ENCODE measurements around the gene ALG12. TPM values are rescaled to one million over a fixed set of nuclear protein-coding genes. Genes with fewer than 3 reads are reported as not detected.

ALG12 gene
- total RNA-seq, 1 donor from 2014 or later, result 20.6 TPM

DNA sequence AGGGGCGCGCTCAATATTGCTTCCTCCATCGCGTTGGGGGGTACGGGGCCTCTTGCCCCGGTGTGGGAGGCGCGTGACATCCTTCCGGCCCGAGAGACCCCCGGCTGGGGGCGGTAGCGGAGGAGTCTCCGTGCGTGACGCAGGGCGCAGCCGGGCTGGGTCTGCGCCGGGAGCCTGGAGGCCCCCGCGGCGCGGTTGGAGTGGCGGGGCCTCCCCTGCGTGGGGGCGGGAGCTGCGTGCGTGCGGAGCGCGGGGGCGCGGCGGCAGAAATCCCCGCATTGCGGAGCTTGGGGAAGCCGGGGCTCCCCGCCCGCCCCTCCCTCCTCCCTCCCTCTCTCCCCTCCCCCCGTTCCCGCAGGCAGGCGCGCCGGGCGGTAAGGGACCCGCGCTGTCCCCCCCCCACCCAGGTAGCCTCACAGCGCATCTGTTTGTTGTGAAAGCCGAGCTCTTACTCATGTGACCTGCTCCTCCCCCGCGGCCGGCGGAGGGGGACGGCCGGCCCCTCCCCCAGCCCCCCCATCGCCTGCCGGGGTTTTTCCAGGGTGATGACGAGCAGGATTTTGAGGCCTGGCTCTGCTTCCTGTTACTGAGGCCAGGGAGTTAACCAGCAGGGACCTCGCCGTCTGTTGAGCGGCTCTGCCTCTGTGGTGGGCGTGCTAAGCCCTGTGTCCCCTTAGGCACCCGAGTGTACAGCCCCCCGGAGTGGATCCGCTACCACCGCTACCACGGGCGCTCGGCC lies 43.9 kb upstream of the ALG12 start:
- no peaks in the 10 kb centered on the region for H3K27me3 Mint-ChIP-seq (ENCODE audit: low read depth)
- no peak for TF ChIP-seq CTCF (IDR thresholded peaks at IDR 0.05)
- H3K27ac Mint-ChIP-seq (ENCODE audit: unreplicated experiment), result peak overlapping the region; percentile 86
- peak overlapping the region; percentile 84 for H3K4me3 Mint-ChIP-seq (ENCODE audit: unreplicated experiment)
- H3K4me1 Mint-ChIP-seq (ENCODE audit: low read depth), result peaks cover 8% of the 10 kb centered on the region
- peak; percentile 68 for DNase-seq (ENCODE audit: low spot score)
- H3K36me3 Mint-ChIP-seq (ENCODE audit: low read depth), result peaks cover 1% of the 10 kb centered on the region
- H3K9me3 Mint-ChIP-seq (ENCODE audit: low read depth), result no peaks in the 10 kb centered on the region

DNA sequence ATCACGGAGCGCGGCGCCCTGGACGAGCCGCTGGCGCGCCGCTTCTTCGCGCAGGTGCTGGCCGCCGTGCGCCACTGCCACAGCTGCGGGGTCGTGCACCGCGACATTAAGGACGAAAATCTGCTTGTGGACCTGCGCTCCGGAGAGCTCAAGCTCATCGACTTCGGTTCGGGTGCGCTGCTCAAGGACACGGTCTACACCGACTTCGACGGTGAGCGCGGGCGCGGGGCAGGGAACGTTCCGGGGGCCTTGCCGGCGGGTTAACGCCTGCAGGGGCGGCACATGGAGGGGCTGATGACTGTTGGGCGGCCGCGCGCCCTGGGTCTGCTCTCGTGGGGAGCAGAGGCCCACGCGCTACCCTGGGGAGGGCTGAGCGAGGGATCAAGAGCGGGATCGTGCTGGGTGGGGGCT lies 43.4 kb upstream of the ALG12 start:
- Mint-ChIP-seq H3K4me1 (ENCODE audit: low read depth) (peaks cover 7% of the 10 kb centered on the region), H3K36me3 (ENCODE audit: low read depth) (peaks cover 1% of the 10 kb centered on the region), H3K27me3 (ENCODE audit: low read depth) (no peaks in the 10 kb centered on the region), H3K27ac (ENCODE audit: unreplicated experiment) (peak overlapping the region; percentile 86), H3K9me3 (ENCODE audit: low read depth) (no peaks in the 10 kb centered on the region), H3K4me3 (ENCODE audit: unreplicated experiment) (peak overlapping the region; percentile 84)
- peak; percentile 14 for TF ChIP-seq CTCF (IDR thresholded peaks at IDR 0.05)
- DNase-seq (ENCODE audit: low spot score), result peak; percentile 87

DNA sequence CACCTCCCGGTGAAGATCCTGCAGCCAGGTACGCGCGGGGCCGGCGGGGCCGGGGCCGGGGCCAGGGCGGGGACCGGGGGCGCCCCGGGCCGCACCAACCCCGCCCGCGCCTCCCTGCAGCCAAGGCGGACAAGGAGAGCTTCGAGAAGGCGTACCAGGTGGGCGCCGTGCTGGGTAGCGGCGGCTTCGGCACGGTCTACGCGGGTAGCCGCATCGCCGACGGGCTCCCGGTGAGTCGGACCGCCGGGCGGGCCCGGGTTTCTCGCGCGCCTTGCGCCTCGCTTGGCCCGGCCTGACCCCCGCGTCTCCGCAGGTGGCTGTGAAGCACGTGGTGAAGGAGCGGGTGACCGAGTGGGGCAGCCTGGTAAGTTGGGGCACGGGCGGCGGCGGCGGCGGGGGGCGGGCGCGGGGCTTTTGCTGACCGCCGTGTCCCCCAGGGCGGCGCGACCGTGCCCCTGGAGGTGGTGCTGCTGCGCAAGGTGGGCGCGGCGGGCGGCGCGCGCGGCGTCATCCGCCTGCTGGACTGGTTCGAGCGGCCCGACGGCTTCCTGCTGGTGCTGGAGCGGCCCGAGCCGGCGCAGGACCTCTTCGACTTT lies 42.9 kb upstream of the ALG12 start:
- no peak for TF ChIP-seq CTCF (IDR thresholded peaks at IDR 0.05)
- no peaks in the 10 kb centered on the region for H3K27me3 Mint-ChIP-seq (ENCODE audit: low read depth)
- H3K4me1 Mint-ChIP-seq (ENCODE audit: low read depth), result peaks cover 7% of the 10 kb centered on the region
- no peaks in the 10 kb centered on the region for H3K9me3 Mint-ChIP-seq (ENCODE audit: low read depth)
- peaks cover 1% of the 10 kb centered on the region for H3K36me3 Mint-ChIP-seq (ENCODE audit: low read depth)
- DNase-seq (ENCODE audit: low spot score), result peak; percentile 86
- H3K4me3 Mint-ChIP-seq (ENCODE audit: unreplicated experiment), result peak overlapping the region; percentile 84
- peak overlapping the region; percentile 86 for H3K27ac Mint-ChIP-seq (ENCODE audit: unreplicated experiment)

DNA sequence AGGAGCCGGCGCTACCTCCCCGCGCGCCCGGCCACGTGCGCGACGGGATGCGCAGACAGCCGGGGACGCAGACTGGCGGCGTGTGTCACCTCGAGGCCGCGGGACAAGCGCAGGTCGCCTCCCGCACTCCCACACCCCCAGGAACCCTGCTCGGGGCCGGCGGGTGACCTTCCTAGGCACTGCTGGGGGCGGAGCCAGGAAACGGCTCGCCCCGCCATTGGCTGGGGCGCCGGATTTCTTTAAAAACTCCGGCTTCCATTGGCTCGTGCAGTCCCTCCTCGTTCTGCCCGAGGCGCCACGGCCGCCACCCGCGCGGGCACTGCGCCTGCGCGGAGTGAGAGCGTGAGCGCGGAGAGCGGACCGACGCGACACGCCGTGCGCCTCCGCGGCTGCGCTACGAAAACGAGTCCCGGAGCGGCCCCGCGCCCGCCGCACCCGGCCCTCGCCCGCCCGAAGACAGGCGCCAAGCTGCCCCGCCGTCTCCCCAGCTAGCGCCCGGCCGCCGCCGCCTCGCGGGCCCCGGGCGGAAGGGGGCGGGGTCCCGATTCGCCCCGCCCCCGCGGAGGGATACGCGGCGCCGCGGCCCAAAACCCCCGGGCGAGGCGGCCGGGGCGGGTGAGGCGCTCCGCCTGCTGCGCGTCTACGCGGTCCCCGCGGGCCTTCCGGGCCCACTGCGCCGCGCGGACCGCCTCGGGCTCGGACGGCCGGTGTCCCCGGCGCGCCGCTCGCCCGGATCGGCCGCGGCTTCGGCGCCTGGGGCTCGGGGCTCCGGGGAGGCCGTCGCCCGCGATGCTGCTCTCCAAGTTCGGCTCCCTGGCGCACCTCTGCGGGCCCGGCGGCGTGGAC lies 42.1 kb upstream of the ALG12 start, which contains the start of gene PIM3:
TSS of gene PIM3 (plus strand) at position 614 of the 846 bp plus-strand sequence. CDS start at position 790, 176 bp downstream.
- no peak for TF ChIP-seq CTCF (IDR thresholded peaks at IDR 0.05)
- Mint-ChIP-seq H3K27ac (ENCODE audit: unreplicated experiment) (peak within 1 kb of the TSS; percentile 86), H3K36me3 (ENCODE audit: low read depth) (peaks cover 1% of the 10 kb centered on the region)

GRCh38 chr22:49959782-49960158 lies 41.5 kb upstream of the ALG12 start:
- H3K9me3 Mint-ChIP-seq (ENCODE audit: low read depth), result no peaks in the 10 kb centered on the region
- H3K4me3 Mint-ChIP-seq (ENCODE audit: unreplicated experiment), result peak overlapping the region; percentile 63
- H3K27ac Mint-ChIP-seq (ENCODE audit: unreplicated experiment), result no peak overlapping the region
- no peak for DNase-seq (ENCODE audit: low spot score)
- peaks cover 10% of the 10 kb centered on the region for H3K4me1 Mint-ChIP-seq (ENCODE audit: low read depth)
- no peaks in the 10 kb centered on the region for H3K27me3 Mint-ChIP-seq (ENCODE audit: low read depth)
- TF ChIP-seq CTCF (IDR thresholded peaks at IDR 0.05), result peak; percentile 39
- peaks cover 1% of the 10 kb centered on the region for H3K36me3 Mint-ChIP-seq (ENCODE audit: low read depth)

More for the DNA sequence above, 42.1 kb upstream of the ALG12 start, which contains the start of gene PIM3:
- H3K4me3 Mint-ChIP-seq (ENCODE audit: unreplicated experiment), result peak within 1 kb of the TSS; percentile 84
- no peaks in the 10 kb centered on the region for H3K27me3 Mint-ChIP-seq (ENCODE audit: low read depth)
- H3K9me3 Mint-ChIP-seq (ENCODE audit: low read depth), result no peaks in the 10 kb centered on the region
- H3K4me1 Mint-ChIP-seq (ENCODE audit: low read depth), result peaks cover 7% of the 10 kb centered on the region
- DNase-seq (ENCODE audit: low spot score), result no peak
